ENCODE results near the gene GLCCI1.

The GLCCI1 gene

DNA sequence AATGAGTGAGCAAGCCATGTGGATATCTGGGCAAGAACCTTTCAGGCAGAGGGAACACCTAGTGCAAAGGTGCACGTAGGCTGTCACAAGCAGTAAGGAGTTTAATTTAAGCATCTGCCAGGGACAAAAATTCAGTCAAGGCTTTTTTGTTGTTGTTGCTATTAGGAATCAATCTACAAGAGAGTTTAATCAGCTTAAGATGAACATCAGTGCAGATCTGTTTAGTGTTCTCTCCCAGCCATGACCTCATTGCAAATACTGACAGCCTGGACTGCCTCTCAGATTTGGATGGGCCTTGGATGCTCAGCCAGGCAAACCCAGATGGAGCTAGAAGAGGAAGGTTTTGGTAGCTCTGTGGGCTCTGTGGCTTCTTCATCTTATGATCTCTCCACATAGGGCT is 3.3 kb upstream of the GLCCI1 start:
- Histone ChIP-seq H3K27me3 (ENCODE audit: insufficient read depth, poor library complexity, severe bottlenecking) (no peaks in the 10 kb centered on the region), H3K4me1 (ENCODE audit: insufficient read depth, poor library complexity, severe bottlenecking) (peaks cover 4% of the 10 kb centered on the region), H3K27ac (ENCODE audit: poor library complexity, severe bottlenecking) (no peak overlapping the region), H3K9me3 (ENCODE audit: severe bottlenecking) (no peaks in the 10 kb centered on the region), H3K4me3 (ENCODE audit: severe bottlenecking) (no peak overlapping the region), H3K36me3 (ENCODE audit: low read depth) (no peaks in the 10 kb centered on the region)
- DNase-seq (ENCODE audit: low spot score): no peak
- no peak for ATAC-seq (ENCODE audit: low read depth)
- TF ChIP-seq, protein P1, sequence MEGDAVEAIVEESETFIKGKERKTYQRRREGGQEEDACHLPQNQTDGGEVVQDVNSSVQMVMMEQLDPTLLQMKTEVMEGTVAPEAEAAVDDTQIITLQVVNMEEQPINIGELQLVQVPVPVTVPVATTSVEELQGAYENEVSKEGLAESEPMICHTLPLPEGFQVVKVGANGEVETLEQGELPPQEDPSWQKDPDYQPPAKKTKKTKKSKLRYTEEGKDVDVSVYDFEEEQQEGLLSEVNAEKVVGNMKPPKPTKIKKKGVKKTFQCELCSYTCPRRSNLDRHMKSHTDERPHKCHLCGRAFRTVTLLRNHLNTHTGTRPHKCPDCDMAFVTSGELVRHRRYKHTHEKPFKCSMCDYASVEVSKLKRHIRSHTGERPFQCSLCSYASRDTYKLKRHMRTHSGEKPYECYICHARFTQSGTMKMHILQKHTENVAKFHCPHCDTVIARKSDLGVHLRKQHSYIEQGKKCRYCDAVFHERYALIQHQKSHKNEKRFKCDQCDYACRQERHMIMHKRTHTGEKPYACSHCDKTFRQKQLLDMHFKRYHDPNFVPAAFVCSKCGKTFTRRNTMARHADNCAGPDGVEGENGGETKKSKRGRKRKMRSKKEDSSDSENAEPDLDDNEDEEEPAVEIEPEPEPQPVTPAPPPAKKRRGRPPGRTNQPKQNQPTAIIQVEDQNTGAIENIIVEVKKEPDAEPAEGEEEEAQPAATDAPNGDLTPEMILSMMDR (IDR thresholded peaks at IDR 0.05; ENCODE audit: poor library complexity, severe bottlenecking): no peak

DNA sequence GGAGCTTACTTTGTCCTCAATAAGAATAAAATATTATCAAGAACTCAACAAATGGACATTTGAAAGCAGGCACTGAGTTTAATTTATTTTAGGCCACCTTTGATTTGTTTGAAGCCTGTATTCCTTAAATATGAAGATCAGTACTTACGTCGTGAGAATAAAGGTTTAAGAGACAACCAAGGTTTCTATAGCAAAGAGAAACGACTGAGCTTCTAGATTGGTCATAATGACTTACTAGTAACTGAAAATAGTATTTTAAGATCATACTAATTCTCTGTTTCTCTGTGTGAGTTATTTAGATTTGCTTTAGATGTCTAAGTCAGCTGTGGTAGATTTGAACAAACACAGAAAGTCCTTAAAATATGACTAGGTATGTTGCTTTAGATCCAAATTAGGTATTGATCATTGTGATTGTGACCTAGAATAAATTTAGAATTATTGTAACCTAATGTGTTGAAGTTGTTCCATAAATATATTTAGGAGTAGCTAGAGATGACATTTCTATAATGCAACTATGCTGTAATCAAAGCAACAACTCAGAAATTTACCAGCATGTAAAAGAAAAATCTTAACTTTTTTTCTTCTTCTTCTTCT is 2.4 kb upstream of the GLCCI1 start:
- Histone ChIP-seq H3K27me3 (ENCODE audit: insufficient read depth, poor library complexity, severe bottlenecking) (no peaks in the 10 kb centered on the region), H3K9me3 (ENCODE audit: severe bottlenecking) (no peaks in the 10 kb centered on the region), H3K36me3 (ENCODE audit: low read depth) (no peaks in the 10 kb centered on the region), H3K4me1 (ENCODE audit: insufficient read depth, poor library complexity, severe bottlenecking) (peaks cover 13% of the 10 kb centered on the region), H3K4me3 (ENCODE audit: severe bottlenecking) (no peak overlapping the region), H3K27ac (ENCODE audit: poor library complexity, severe bottlenecking) (no peak overlapping the region)
- DNase-seq (ENCODE audit: low spot score) (no peak), ATAC-seq (ENCODE audit: low read depth) (no peak)
- TF ChIP-seq, protein P1 (IDR thresholded peaks at IDR 0.05; ENCODE audit: poor library complexity, severe bottlenecking): no peak

DNA sequence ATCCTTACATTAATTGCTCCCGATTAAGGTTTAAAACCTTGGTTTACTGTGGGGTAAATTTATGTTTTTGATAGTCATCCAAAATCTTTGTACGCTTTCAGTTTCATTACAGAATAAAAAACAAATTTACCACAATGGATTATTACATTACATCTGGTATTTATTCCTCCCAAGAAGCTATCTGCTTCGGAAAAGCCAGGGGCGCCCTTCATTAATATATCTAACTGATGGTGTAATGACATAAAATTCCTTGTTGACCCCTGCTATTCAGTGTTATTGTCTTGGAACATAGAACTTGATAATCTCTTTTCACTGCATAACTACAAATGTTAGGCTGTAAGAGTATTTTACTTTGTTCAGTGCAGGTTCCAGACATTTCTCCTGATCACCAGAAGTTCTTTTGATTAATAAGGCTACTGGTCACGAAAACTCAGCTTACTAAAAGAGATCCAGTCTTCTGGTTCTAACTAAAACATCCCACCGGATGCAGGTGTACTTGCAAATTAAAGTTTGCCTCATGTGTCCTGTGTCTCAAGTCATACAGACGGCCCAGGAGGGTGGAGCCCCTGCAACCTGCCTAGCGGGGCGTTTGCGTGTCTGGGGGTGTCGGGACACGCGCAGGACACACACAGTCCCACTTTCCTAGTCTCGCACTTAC is 581 bp upstream of the GLCCI1 start:
- H3K27ac ChIP-seq (ENCODE audit: poor library complexity, severe bottlenecking): no peak overlapping the region
- peaks cover 1% of the 10 kb centered on the region for H3K9me3 ChIP-seq (ENCODE audit: severe bottlenecking)
- no peaks in the 10 kb centered on the region for H3K27me3 ChIP-seq (ENCODE audit: insufficient read depth, poor library complexity, severe bottlenecking)
- DNase-seq (ENCODE audit: low spot score): no peak
- H3K4me1 ChIP-seq (ENCODE audit: insufficient read depth, poor library complexity, severe bottlenecking): peaks cover 14% of the 10 kb centered on the region
- no peaks in the 10 kb centered on the region for H3K36me3 ChIP-seq (ENCODE audit: low read depth)
- H3K4me3 ChIP-seq (ENCODE audit: severe bottlenecking): peak overlapping the region; percentile 79
- TF ChIP-seq, protein P1 (IDR thresholded peaks at IDR 0.05; ENCODE audit: poor library complexity, severe bottlenecking): no peak
- no peak for ATAC-seq (ENCODE audit: low read depth)

DNA sequence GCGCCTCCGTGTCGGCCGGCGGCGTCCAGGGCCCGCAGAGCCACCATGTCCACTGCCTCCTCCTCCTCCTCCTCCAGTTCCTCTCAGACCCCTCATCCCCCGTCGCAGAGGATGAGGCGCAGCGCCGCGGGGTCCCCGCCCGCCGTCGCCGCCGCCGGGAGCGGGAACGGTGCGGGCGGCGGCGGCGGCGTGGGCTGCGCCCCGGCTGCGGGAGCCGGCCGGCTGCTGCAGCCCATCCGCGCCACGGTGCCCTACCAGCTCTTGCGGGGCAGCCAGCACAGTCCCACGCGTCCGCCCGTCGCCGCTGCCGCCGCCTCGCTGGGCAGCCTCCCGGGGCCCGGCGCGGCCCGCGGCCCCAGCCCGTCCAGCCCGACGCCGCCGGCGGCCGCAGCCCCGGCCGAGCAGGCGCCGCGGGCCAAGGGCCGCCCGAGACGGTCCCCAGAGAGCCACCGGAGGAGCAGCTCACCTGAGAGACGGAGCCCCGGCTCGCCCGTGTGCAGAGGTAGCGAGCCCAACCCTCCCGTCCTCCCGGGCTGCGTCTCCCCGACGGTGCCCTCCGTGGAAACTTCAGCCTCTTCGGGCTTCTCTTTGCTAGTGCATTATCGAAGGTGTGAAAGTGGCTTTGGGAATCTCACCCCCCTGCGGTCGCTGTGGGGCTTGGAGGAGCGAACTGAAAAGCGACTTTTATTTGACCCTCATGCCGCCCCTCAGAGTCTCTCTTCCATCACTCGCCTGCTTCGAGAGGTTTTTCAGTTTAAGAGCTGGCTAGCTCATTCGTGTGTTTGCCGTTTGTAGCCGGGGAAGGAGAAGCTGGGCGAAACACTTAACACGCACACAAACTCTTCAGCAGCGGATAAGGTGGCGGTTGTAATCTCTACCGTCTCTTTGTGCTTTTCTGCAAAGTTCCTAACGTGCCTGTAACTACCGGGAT is 975 bp downstream of the GLCCI1 start:
- TF ChIP-seq, protein P1 (IDR thresholded peaks at IDR 0.05; ENCODE audit: poor library complexity, severe bottlenecking): no peak
- Histone ChIP-seq H3K9me3 (ENCODE audit: severe bottlenecking) (peaks cover 2% of the 10 kb centered on the region), H3K27ac (ENCODE audit: poor library complexity, severe bottlenecking) (peak overlapping the region; percentile 45), H3K27me3 (ENCODE audit: insufficient read depth, poor library complexity, severe bottlenecking) (no peaks in the 10 kb centered on the region), H3K4me3 (ENCODE audit: severe bottlenecking) (peak overlapping the region; percentile 79), H3K36me3 (ENCODE audit: low read depth) (no peaks in the 10 kb centered on the region), H3K4me1 (ENCODE audit: insufficient read depth, poor library complexity, severe bottlenecking) (peaks cover 14% of the 10 kb centered on the region)
- ATAC-seq (ENCODE audit: low read depth) (peak; percentile 7; the same call in 1 of the 3 replicates), DNase-seq (ENCODE audit: low spot score) (peak; percentile 51)
